Trophoblast cell (in vitro differentiated cells and primary cell): ENCODE results near the gene WDR86.
A peak's percentile ranks its signal among the peaks of the same experiment; 100 is the strongest.

ENCODE experiments used
- DNase-seq, 2 donors: peaks; one replicate each; pipeline ENCODE4 v3.0.0-alpha.2; 2016
- H2AFZ ChIP-seq: 2 replicates; pipeline ENCODE4 v1.6.1; 2013; ENCODE audit warnings: low read length, moderate library complexity, mild to moderate bottlenecking; ENCODE audit not compliant: insufficient read depth, poor library complexity
- H2AK5ac ChIP-seq: 2 replicates; pipeline ENCODE4 v1.6.1; 2013; ENCODE audit warnings: mild to moderate bottlenecking, low read length
- H2BK120ac ChIP-seq: 2 replicates; pipeline ENCODE4 v1.6.1; 2013; ENCODE audit warnings: low read length, mild to moderate bottlenecking, moderate library complexity; ENCODE audit not compliant: insufficient read depth, poor library complexity
- H2BK12ac ChIP-seq: 2 replicates; pipeline ENCODE4 v1.6.1; 2013; ENCODE audit warnings: mild to moderate bottlenecking, low read length, moderate library complexity
- H2BK5ac ChIP-seq: 2 replicates; pipeline ENCODE4 v1.6.1; 2013; ENCODE audit warnings: low read length, low read depth, moderate library complexity, mild to moderate bottlenecking; ENCODE audit not compliant: poor library complexity
- H3K14ac ChIP-seq: 2 replicates; pipeline ENCODE4 v1.6.1; 2013; ENCODE audit warnings: mild to moderate bottlenecking, low read length
- H3K18ac ChIP-seq: 2 replicates; pipeline ENCODE4 v1.6.1; 2013; ENCODE audit warnings: mild to moderate bottlenecking, low read length
- H3K23ac ChIP-seq: 2 replicates; pipeline ENCODE4 v1.6.1; 2013; ENCODE audit warnings: low read length
- H3K27ac ChIP-seq: 2 replicates; pipeline ENCODE4 v1.5.1; 2013; ENCODE audit warnings: low read depth, mild to moderate bottlenecking, inconsistent platforms, low read length, moderate library complexity
- H3K27me3 ChIP-seq: 2 replicates; pipeline ENCODE4 v1.6.1; 2013; ENCODE audit warnings: inconsistent platforms, mild to moderate bottlenecking, low read length, moderate library complexity; ENCODE audit not compliant: insufficient read depth
- H3K36me3 ChIP-seq, 2 experiments: 1 replicate in 1 of 2; 2 replicates in 1 of 2; pipeline ENCODE4 v1.6.1; 2013; ENCODE audit warnings: low read length in 2 of 2, mild to moderate bottlenecking in 2 of 2, moderate library complexity in 1 of 2; ENCODE audit not compliant: insufficient read depth in 2 of 2, control insufficient read depth in 1 of 2
- H3K4ac ChIP-seq: 2 replicates; pipeline ENCODE4 v1.6.1; 2013; ENCODE audit warnings: low read depth, mild to moderate bottlenecking, low read length, moderate library complexity
- H3K4me1 ChIP-seq, 2 experiments: 1 replicate in 1 of 2; 2 replicates in 1 of 2; pipeline ENCODE4 v1.6.1; 2013; ENCODE audit warnings: low read length in 2 of 2, mild to moderate bottlenecking in 2 of 2, moderate library complexity in 1 of 2; ENCODE audit not compliant: insufficient read depth in 2 of 2, control insufficient read depth in 1 of 2
- H3K4me2 ChIP-seq: 2 replicates; pipeline ENCODE4 v1.6.1; 2013; ENCODE audit warnings: inconsistent platforms, mild to moderate bottlenecking, low read length, moderate library complexity
- H3K4me3 ChIP-seq: 2 replicates; pipeline ENCODE4 v1.5.1; 2013; ENCODE audit warnings: mild to moderate bottlenecking, low read depth, low read length, inconsistent platforms
- H3K79me1 ChIP-seq: one replicate; pipeline ENCODE4 v1.6.1; 2013; ENCODE audit warnings: low read length
- H3K79me2 ChIP-seq: 2 replicates; pipeline ENCODE4 v1.6.1; 2013; ENCODE audit warnings: low read length, mild to moderate bottlenecking; ENCODE audit not compliant: control insufficient read depth, insufficient read depth, poor library complexity
- H3K9ac ChIP-seq: 2 replicates; pipeline ENCODE4 v1.6.1; 2013; ENCODE audit warnings: mild to moderate bottlenecking, low read length
- H3K9me3 ChIP-seq: 2 replicates; pipeline ENCODE4 v1.6.1; 2013; ENCODE audit warnings: low read depth, mild to moderate bottlenecking, control low read depth, inconsistent platforms, low read length; ENCODE audit not compliant: insufficient read depth
- H4K12ac ChIP-seq: 2 replicates; pipeline ENCODE4 v1.6.1; 2013; ENCODE audit warnings: low read depth, mild to moderate bottlenecking, low read length, moderate library complexity
- H4K8ac ChIP-seq: 2 replicates; pipeline ENCODE4 v1.6.1; 2013; ENCODE audit warnings: low read depth, mild to moderate bottlenecking, low read length, moderate library complexity
- H4K91ac ChIP-seq: one replicate; pipeline ENCODE4 v1.6.1; 2013; ENCODE audit warnings: low read depth, mild to moderate bottlenecking, low read length, moderate library complexity
- WGBS: extraction: QIAGEN DNeasy Blood & Tissue Kit; methylation state at CpG from one replicate; pipeline ENCODE4 v1.1.7; 2013; ENCODE audit warnings: missing lambda C conversion rate; ENCODE audit not compliant: insufficient read length, insufficient coverage; ENCODE audit errors: extremely low coverage; 5-methylcytosine and 5-hydroxymethylcytosine counted together

Gene WDR86

DNA sequence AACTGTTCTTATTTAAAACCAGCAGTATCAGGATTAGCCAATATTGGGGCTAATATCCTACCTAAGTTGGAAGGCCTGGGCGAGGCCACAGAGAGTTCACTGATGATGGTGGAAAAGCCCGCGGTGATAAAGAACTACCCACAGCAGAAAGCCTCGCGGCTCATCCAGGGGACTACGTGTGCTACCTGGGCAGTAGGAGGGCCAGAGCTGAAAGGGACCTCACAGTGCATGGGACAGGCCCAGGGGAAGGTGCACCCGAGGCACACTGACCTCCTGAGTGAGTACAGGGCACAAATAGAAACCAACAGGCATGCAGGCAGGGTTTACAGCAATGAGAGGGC, 1.4 kb downstream of the WDR86 start:
- DNase-seq, result no peak
- Histone ChIP-seq H3K23ac (no peak overlapping the region), H3K27ac (no peak overlapping the region), H3K79me2 (peaks cover 12% of the 10 kb centered on the region), H3K4me2 (peak overlapping the region; percentile 69), H4K91ac (no peak overlapping the region), H3K27me3 (no peaks in the 10 kb centered on the region), H2BK12ac (no peak overlapping the region), H3K36me3 (peaks cover 0 to 4% of the 10 kb centered on the region in 2 experiments), H4K8ac (no peak overlapping the region), H2AK5ac (no peak overlapping the region), H3K18ac (no peak overlapping the region), H3K9ac (no peak overlapping the region), H3K9me3 (no peaks in the 10 kb centered on the region), H3K4me3 (peak overlapping the region; percentile 29), H3K79me1 (peaks cover 11% of the 10 kb centered on the region), H3K14ac (no peak overlapping the region), H3K4me1 (peaks cover 20 to 24% of the 10 kb centered on the region in 2 experiments), H4K12ac (no peak overlapping the region), H2BK120ac (no peak overlapping the region), H2BK5ac (no peak overlapping the region), H3K4ac (no peak overlapping the region), H2AFZ (peak overlapping the region; percentile 20)
- WGBS, result no CpG with 5 or more reads among the region's 7 CpGs

DNA sequence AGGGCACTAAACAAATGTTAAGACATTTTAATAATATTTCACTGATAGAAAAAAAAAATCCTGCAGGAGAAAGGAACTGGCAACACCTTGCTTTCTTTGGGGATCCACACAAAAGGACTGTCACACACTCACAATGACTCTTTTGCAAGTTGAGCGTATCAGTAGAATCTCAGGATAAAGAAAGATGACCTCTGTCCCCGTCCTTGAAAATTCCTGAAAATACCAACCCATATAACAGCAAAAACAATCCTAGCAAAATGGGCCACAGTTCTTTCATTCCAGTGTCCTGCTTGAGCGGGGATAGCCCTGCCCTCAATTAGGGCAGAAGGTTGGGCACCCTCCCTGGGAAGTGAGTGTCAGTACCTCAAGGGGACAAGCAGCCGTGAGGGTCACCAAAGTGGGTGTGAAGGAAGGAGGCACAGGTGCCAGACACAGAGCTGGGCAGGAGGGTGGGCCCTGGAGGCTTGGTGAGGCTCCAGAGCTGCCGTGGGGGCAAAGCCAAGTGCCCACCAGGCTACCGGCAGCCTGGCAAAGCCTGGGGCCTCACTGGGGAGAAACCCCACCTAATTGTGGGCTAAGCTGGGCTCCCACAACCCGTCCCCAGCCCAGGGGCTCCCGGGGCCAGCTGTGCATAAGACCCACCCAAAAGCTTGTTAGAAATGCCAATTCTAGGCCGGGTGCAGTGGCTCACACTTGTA, 2.8 kb downstream of the WDR86 start:
- WGBS, result no CpG with 5 or more reads among the region's 9 CpGs
- no peak overlapping the region for H2AK5ac ChIP-seq

DNA sequence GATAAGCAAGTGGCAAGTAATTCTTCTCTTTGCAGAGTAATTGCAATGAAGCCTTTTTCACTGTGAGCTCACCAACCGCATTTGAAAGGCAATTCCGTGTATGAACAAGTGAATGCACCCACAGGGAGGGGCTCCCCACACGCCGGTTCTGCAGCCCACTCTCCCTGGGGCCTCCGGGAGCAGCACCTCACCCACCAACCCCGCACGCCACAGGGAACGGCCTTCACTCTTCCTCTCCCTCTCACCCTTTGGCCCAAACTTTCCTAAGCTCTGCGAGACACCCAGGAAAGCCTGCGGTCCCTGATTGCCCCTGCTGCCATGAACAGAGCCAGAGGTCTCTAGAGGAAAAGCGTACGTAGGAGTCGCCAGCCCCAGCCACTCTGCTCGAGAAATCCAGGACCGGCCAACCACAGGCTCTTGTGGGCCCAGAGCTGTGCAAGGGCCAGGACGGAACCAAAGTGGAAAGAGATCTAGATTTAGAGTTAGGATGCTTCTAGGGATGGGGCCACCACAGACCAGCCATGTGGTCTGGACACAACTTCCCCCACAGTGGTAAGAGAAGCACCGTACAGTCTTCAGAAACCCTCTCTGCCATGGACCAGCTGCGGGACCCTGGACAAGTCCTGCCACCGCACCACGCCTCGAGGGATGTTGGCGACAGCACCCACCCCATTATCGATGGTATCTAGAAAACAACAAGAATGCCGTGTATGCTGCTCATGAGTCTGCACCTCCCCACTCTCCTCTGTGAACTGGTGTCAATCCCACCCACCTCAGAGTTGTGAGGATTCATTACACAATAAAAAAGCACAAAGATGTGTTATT, 3.6 kb downstream of the WDR86 start:
- Histone ChIP-seq H3K27me3 (no peaks in the 10 kb centered on the region), H3K9ac (no peak overlapping the region), H4K12ac (no peak overlapping the region), H3K4ac (no peak overlapping the region), H3K79me2 (peaks cover 12% of the 10 kb centered on the region), H3K79me1 (peaks cover 11% of the 10 kb centered on the region), H3K23ac (no peak overlapping the region), H3K4me1 (peaks cover 20 to 24% of the 10 kb centered on the region in 2 experiments), H2AK5ac (no peak overlapping the region), H3K4me2 (no peak overlapping the region), H4K91ac (no peak overlapping the region), H2AFZ (no peak overlapping the region), H3K9me3 (no peaks in the 10 kb centered on the region), H2BK120ac (no peak overlapping the region), H3K14ac (no peak overlapping the region), H3K27ac (no peak overlapping the region), H2BK5ac (no peak overlapping the region), H2BK12ac (no peak overlapping the region), H3K36me3 (peaks cover 0 to 4% of the 10 kb centered on the region in 2 experiments), H4K8ac (no peak overlapping the region), H3K4me3 (no peak overlapping the region), H3K18ac (no peak overlapping the region)
- no CpG with 5 or more reads among the region's 24 CpGs for WGBS
- DNase-seq, result no peak

More for the DNA sequence above, 2.8 kb downstream of the WDR86 start:
- H3K4me1 ChIP-seq, result peaks cover 20 to 24% of the 10 kb centered on the region in 2 experiments
- DNase-seq, result no peak
- H3K79me2 ChIP-seq, result peaks cover 12% of the 10 kb centered on the region
- peaks cover 0 to 4% of the 10 kb centered on the region in 2 experiments for H3K36me3 ChIP-seq
- H4K12ac ChIP-seq, result no peak overlapping the region
- H3K4ac ChIP-seq, result no peak overlapping the region
- no peak overlapping the region for H3K4me2 ChIP-seq
- H3K14ac ChIP-seq, result no peak overlapping the region
- no peak overlapping the region for H2BK12ac ChIP-seq
- H2BK120ac ChIP-seq, result no peak overlapping the region
- no peak overlapping the region for H2BK5ac ChIP-seq
- peaks cover 11% of the 10 kb centered on the region for H3K79me1 ChIP-seq
- H3K9me3 ChIP-seq, result no peaks in the 10 kb centered on the region
- H3K4me3 ChIP-seq, result no peak overlapping the region
- no peak overlapping the region for H2AFZ ChIP-seq
- H4K91ac ChIP-seq, result no peak overlapping the region
- no peak overlapping the region for H3K23ac ChIP-seq
- H3K27me3 ChIP-seq, result no peaks in the 10 kb centered on the region
- H4K8ac ChIP-seq, result no peak overlapping the region
- no peak overlapping the region for H3K9ac ChIP-seq
- no peak overlapping the region for H3K27ac ChIP-seq
- H3K18ac ChIP-seq, result no peak overlapping the region

DNA sequence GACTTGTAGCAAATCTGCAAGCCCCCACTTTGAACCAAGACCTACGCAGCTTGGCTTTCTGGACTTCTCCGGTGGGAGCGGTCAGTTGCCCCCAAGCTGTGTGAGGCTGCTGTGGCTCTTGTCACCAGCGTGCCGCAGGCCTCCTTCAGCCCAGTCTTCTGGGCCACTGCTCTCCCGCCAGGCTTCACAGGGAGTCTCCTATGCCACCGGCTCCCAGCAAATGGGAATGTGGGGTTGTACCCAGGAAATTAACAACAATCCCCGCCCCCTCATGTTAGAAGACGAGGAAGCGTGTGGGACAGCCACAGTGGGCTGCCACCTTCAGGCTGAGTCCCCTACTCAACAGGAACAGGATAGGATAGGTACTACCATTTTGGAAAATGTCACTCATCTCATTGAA, 4.2 kb downstream of the WDR86 start:
- H3K4me2 ChIP-seq, result no peak overlapping the region
- peaks cover 20 to 21% of the 10 kb centered on the region in 2 experiments for H3K4me1 ChIP-seq
- H3K79me1 ChIP-seq, result peaks cover 11% of the 10 kb centered on the region
- WGBS, result no CpG with 5 or more reads among the region's 10 CpGs
- no peaks in the 10 kb centered on the region for H3K9me3 ChIP-seq
- no peak overlapping the region for H3K23ac ChIP-seq
- peaks cover 0 to 4% of the 10 kb centered on the region in 2 experiments for H3K36me3 ChIP-seq
- no peak overlapping the region for H3K9ac ChIP-seq
- no peak overlapping the region for H2AK5ac ChIP-seq
- H2BK12ac ChIP-seq, result no peak overlapping the region
- no peak overlapping the region for H4K8ac ChIP-seq
- no peak overlapping the region for H3K18ac ChIP-seq
- no peak overlapping the region for H3K27ac ChIP-seq
- no peaks in the 10 kb centered on the region for H3K27me3 ChIP-seq
- no peak overlapping the region for H2AFZ ChIP-seq
- peaks cover 12% of the 10 kb centered on the region for H3K79me2 ChIP-seq
- no peak overlapping the region for H4K91ac ChIP-seq
- H3K4ac ChIP-seq, result no peak overlapping the region
- H2BK5ac ChIP-seq, result no peak overlapping the region
- H4K12ac ChIP-seq, result no peak overlapping the region
- H3K4me3 ChIP-seq, result no peak overlapping the region
- no peak for DNase-seq
- no peak overlapping the region for H3K14ac ChIP-seq
- H2BK120ac ChIP-seq, result no peak overlapping the region
